Cortex of kidney (tissue), 1 donor: ENCODE measurements around the gene KCTD16.

Experiments used
- DNase-seq: peaks from one replicate; lab custom pipeline; 2025; lab: John Stamatoyannopoulos, UW

KCTD16 gene

DNA sequence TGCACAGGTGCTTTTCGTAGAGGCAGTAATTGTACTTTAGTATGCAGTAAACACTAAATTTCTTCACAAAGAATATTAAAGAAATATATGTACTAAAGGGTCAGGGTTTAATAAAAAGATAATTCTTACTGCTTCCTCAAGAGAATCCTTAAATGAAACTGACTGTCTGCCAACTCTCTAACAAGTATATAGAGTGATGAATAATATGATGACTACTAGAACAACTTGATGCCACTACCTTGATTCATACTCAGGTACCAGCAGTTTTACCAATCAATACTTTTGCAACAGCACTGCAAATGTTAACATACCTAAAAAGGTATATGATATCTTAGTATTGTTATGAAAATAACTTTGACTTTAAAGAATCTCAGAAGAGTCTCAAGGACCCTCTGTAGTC is 4.0 kb upstream of the KCTD16 start:
- no peak for DNase-seq

DNA sequence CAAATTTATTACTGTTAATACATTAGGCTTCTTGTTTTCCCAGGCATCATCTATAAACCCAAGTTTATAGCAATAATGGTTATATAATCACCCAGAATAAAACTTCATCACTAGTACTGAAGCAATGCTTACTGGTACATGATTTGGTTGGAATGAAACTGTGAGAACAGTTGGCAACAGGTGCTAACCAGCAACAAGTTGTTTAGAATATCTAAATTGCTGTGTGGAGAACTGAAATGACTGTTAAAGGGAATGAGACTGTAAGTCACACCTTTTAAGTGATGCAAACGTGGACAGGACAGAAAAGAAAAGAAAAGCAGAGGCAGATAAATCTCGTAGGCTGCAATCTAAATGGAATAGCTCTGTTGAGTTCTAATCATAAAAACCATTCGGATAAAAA is 2.7 kb upstream of the KCTD16 start:
- no peak for DNase-seq

DNA sequence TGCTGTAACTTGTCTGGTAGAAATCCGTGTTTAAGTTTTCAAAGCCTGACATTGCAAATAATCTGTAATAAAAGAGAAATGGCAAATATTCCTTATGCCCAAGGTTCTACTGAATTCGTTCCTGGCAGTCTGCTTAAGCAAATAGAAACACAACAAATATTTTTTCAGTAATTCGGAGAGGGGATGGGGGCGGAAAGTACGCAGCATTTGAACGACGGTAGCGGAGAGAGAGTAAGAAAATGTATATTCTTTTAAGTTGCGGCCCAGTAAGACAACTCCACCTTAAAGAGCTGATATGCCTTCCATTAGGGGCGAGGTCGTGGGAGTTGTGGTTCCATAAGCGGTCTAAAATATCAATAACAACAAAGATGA is 783 bp upstream of the KCTD16 start:
- DNase-seq = no peak

GRCh38 chr5:144173766-144174165 is 3.1 kb downstream of the KCTD16 start:
- no peak for DNase-seq

DNA sequence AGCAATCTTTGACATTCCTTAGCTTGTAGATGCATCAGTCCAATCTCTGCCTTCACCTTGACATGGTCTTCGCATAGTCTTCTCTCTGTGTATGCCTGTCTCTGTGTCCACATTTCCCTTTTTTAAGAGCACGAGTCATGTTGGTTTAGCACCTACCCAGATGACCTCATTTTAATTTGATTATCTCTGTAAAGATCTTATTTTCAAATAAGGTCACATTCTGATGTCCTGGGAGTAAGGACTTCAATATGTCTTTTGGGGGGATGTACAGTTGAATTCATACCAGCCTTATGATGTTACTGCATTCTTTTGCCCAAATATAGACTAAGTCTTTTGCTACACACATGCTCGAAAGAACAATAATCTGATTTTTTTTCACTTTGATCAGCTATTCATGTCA is 6.9 kb downstream of the KCTD16 start:
- no peak for DNase-seq

- no peak for DNase-seq
Observed at GRCh38 chr5:144179226-144179625, 8.6 kb downstream of the KCTD16 start.

DNA sequence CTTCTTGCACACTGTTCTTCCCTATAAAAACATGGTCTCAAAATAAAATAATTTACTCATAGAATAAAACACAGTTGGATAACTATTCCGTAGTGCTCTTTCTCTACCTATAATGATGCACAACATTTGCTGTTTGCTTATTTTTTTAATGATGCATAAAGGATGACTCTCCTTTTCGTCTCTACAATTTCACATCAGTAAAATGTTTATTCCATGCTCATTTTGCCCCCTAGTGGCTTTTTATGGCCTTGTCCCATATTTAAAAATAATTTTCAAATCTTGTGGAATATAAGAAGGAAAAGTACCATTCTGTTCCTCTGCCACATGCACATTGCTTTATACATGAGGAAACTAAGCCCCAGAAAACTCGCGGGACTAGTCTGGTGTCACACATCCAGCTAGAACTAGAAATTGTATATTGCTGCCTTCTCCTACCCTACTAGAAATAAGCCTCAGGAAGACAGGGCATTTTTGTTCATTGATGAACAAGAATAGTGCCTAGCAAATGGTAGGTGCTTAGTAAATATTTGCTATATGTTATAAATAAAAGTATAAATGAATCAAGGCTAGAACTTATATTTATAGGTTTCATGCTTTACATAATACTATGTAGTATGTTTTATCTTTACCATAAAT is 12.7 kb downstream of the KCTD16 start:
- DNase-seq = no peak

GRCh38 chr5:144187699-144188294 is 17.1 kb downstream of the KCTD16 start:
- no peak for DNase-seq

GRCh38 chr5:144189800-144190429 is 19.2 kb downstream of the KCTD16 start:
- DNase-seq = no peak

- no peak for DNase-seq
Observed at GRCh38 chr5:144191531-144191930, 20.9 kb downstream of the KCTD16 start.

DNA sequence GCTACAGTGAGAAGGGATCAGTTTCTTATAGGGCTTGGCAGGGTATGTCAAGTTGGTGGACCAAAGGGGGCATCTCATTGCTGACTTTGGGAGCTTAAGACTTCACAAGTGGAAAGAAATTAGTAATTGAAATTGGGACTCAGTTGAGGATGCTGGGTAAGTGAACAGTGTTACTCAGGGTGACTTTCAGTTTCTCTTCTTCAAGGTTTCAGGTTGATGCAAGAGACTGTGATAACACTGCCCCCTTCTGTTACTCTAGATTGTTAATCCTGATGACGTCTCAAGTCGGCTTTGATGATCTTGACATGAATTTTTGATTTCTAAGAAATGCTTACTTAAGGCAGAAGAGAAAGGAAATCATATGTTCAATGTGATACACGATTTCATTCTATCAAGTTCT is 21.3 kb downstream of the KCTD16 start:
- DNase-seq = no peak

DNA sequence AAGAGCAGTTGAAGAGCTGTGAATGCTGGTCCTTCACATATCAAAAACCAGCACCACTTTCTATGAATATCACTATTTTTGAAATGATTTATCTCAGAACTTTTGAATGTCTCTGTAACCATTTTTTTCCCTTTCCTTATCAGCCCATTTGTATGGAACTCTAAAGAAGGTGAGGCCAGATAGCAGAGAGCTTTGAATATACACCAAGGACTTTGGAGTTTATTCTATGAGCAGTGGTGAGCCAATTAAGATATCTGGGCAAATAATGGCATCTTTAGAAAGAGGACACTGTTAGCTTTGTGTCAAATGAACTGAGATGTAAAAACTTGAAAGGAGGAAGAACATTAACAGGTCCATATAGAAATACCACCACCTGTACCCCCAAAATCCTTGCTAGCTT is 22.0 kb downstream of the KCTD16 start:
- DNase-seq = no peak

DNA sequence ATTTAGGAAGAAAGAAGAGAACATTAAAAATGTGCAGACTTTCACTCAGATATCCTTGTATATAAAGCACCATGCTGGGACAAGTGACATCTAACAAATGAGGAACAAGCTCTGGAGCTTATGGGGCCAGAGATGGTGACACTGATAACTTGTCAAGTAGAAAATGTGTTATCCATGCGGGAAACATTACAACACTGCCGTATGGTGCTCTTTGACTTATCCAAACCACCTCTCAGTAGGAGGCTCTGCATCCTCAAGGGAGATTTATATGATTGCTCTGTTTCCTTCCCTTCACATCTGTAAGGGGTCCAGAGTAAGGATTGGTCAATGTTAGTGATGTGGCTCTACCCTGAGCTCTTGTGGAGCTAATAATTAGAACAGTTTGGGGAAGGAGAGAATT is 23.5 kb downstream of the KCTD16 start:
- DNase-seq = no peak

DNA sequence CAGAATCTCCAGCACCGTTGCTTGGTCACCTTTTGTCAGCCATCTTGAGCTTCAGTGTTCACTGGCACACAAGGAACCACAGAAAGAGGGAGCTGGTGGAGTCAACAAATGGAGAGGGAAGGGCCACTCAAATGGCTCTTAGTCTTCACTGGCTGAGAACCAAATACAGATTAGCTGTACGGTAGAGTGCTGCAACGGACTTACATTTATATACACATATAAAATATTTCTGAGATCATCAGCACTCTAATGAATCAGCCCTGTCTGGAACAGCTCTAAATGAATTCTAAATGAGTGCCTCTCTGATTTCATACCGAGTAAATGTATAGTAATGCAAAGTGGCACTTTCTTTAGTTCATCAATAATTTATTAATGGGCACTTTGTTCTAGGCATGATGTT is 24.8 kb downstream of the KCTD16 start:
- no peak for DNase-seq

DNA sequence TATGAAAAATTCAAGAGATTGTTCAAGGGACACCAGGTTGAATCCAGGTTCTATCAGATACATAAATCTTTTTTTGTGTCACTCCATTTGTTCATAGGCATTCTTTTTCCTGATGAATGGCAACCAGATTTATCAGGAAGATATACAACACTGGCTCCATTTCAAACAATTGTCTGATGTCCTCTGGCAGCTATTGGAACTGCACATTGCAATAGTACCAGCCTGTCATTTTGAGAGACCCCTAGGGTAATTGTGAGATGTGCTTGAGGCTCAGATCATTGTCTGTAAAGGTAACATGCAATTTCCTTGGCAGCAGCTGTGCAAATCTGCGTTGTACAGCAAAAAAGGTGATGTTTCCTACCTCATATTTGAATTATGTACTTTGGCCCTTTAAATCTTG is 25.9 kb downstream of the KCTD16 start:
- DNase-seq = no peak

DNA sequence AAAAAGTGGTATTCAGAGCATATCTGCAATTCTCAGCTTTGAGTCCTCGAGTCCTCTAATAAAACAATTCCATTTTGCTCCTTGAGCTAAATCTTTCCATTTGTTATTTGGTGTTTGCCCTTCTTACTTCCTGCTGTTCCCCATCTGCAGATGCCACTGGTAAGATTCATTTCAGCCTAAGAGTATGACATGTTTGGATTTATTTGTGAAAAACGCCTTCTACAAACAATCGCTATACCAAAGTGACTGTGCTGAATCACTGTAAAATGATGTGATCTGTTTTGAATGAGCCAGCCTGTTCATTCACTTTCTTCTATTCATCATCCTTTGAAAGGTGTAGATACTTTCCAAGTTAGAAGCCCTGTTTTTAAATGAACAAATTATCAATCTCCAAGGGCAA is 27.7 kb downstream of the KCTD16 start:
- DNase-seq = no peak

DNA sequence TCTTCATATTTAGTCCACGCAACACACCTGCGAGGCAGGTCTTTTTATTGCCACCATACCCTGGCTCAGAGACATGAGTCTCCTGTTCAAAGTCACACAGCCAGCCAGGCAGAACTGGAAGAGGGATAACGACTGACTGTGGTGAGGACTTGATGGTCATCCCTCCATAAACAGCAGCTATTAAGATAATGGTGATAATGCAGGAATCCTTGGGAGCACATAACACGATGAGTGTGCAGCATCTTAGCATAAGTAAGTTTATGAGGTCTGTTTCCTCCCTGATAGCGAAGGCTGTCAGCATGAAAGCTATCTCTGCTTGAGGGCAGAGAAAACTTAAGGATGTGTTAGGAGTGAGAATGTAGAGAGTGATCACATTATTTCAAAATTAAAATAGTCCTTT is 30.9 kb downstream of the KCTD16 start:
- no peak for DNase-seq

DNA sequence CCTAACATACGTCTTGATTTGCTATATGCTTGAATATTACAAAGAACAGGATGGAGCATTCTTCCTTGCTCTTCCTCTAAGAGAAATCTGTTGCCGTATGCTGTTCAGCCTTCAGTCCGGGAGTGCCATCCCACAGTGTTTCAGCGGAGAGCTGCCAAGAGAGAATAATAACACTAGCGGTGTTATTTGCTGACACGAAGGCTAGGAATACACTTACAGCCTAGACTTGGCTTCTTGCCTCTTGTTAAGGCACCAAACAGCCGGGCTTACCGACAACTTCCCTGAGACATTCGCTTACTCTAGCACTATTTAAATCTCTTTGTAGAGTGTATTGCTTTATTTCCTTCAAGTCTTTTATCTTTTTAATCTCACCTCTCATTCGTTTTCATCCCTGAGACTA is 31.4 kb downstream of the KCTD16 start:
- no peak for DNase-seq

DNA sequence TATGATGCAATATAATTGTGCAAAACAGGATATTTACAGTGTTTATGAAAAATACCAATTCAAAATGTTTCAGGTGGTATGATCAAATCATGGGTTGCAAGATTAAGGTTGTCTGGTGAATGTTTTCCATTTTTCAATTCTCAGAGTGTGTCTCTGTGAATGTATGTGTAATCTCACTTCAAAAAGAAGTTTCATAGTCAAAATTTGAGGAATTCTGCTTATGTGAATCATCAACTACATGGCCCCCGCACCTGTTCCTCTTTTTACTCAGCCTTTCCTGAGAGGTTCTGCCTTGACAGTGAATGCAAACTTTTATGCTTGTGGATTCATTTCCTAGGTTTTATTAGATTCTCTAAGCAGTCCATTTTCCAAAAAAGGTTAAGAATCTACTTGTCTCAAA is 32.1 kb downstream of the KCTD16 start:
- no peak for DNase-seq

DNA sequence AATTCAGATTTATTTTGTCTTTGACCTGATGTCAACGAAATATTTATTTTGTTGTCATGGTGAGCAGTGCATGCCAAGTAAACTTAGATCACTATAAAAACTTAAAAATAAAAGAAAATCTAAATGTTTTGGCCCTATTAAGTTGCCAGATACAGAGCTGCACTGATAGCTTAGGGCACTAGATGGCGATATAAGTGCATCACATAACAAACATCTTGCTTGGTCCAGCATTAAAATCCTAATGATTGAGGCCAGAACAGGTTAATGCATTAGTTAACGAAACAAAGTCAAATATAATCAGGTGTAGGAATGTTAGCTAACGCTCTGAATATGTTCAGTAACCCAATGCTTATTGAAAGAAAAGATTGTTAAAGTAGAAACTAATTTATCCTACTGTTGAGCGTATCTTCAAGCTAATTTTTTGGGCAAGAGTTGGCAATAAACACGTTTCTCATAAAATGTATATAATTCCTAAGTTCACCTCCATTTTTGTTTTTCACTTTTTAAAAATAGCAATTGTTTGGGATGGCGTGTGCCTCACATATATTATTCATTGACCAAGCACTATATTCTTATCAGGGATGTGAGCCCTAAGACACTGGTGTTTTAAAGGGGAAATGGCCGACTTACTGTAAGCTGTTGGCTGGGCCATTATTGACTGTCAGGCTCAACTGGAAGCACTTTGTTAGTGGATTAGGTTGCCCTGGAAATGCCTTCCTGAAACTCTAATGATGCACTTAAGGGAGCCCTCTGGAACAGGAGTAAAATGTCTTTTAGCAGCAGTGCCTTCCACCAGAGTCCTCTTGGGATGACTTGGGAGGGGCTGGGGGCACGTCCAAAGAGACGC is 33.3 kb downstream of the KCTD16 start:
- DNase-seq = no peak

DNA sequence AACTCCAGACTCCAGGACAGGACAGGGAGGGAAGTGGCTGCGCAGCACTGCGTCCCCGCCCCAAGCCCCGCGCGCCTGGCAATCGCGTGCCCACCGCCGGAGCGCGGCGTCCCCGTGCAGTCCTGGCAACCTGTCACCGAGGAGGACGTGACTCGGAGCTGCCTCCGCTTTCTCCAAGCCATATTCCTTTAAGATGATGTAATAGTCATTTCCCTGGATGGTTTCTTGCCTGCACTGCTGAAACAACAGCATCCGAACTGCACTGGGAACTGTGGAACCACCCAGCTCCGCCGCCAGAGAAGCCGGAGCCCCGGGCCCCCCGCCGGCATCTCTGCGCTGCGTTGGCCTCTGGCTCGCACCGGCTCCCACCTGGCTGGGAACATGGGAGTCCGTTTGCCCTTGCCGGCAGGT is 34.5 kb downstream of the KCTD16 start:
- DNase-seq = no peak

GRCh38 chr5:144206141-144206540 is 35.5 kb downstream of the KCTD16 start:
- DNase-seq = no peak

- DNase-seq = no peak
Observed at GRCh38 chr5:144207875-144208444, 37.3 kb downstream of the KCTD16 start.
